ENCODE data around the gene CHMP6. TPM values are rescaled to one million over a fixed set of nuclear protein-coding genes. Genes with fewer than 3 reads are reported as not detected.

CHMP6 gene
- total RNA-seq, 1 donor, result 21.4 TPM

- Histone ChIP-seq H4K20me1 (ENCODE audit: insufficient read depth, low read length) (peaks cover 4% of the 10 kb centered on the region), H3K27me3 (ENCODE audit: insufficient read depth, low read length) (no peaks in the 10 kb centered on the region), H3K36me3 (ENCODE audit: insufficient read depth, low read length) (peaks cover 17% of the 10 kb centered on the region), H3K4me1 (ENCODE audit: insufficient read depth, low read length) (peaks cover 20% of the 10 kb centered on the region), H3K9me3 (ENCODE audit: low read depth, low read length) (no peaks in the 10 kb centered on the region), H2AFZ (ENCODE audit: low read length) (peak overlapping the region; percentile 15), H3K27ac (ENCODE audit: low read depth, low read length) (peak overlapping the region; percentile 41), H3K4me2 (ENCODE audit: insufficient read depth, low read length) (peak overlapping the region; percentile 91), H3K4me3 (ENCODE audit: insufficient read depth, low read length) (peak overlapping the region; percentile 80), H3K79me2 (ENCODE audit: insufficient read depth, low read length) (peaks cover 28% of the 10 kb centered on the region)
- peak; percentile 92 for DNase-seq (ENCODE audit: insufficient read length, low spot score, missing footprints)
- TF ChIP-seq CTCF (IDR thresholded peaks at IDR 0.05; ENCODE audit: extremely low read depth, low read depth, low read length), result no peak
Measured at GRCh38 chr17:80992948-80993624, 1.4 kb downstream of the CHMP6 start.

- no peak overlapping the region for H2AFZ ChIP-seq (ENCODE audit: low read length)
- no peaks in the 10 kb centered on the region for H3K27me3 ChIP-seq (ENCODE audit: insufficient read depth, low read length)
- TF ChIP-seq CTCF (IDR thresholded peaks at IDR 0.05; ENCODE audit: extremely low read depth, low read depth, low read length), result no peak
- peaks cover 12% of the 10 kb centered on the region for H3K4me1 ChIP-seq (ENCODE audit: insufficient read depth, low read length)
- H3K4me2 ChIP-seq (ENCODE audit: insufficient read depth, low read length), result no peak overlapping the region
- H4K20me1 ChIP-seq (ENCODE audit: insufficient read depth, low read length), result peaks cover 4% of the 10 kb centered on the region
- DNase-seq (ENCODE audit: insufficient read length, low spot score, missing footprints), result no peak
- no peak overlapping the region for H3K27ac ChIP-seq (ENCODE audit: low read depth, low read length)
- H3K4me3 ChIP-seq (ENCODE audit: insufficient read depth, low read length), result no peak overlapping the region
- peaks cover 28% of the 10 kb centered on the region for H3K79me2 ChIP-seq (ENCODE audit: insufficient read depth, low read length)
- H3K36me3 ChIP-seq (ENCODE audit: insufficient read depth, low read length), result peaks cover 32% of the 10 kb centered on the region
- no peaks in the 10 kb centered on the region for H3K9me3 ChIP-seq (ENCODE audit: low read depth, low read length)
Measured at GRCh38 chr17:80995131-80995530, 3.5 kb downstream of the CHMP6 start.

GRCh38 chr17:80996422-80997305 is 5.0 kb downstream of the CHMP6 start:
- no peak overlapping the region for H2AFZ ChIP-seq (ENCODE audit: low read length)
- TF ChIP-seq CTCF (IDR thresholded peaks at IDR 0.05; ENCODE audit: extremely low read depth, low read depth, low read length), result no peak
- no peaks in the 10 kb centered on the region for H3K27me3 ChIP-seq (ENCODE audit: insufficient read depth, low read length)
- peaks cover 7% of the 10 kb centered on the region for H3K4me1 ChIP-seq (ENCODE audit: insufficient read depth, low read length)
- no peak overlapping the region for H3K4me3 ChIP-seq (ENCODE audit: insufficient read depth, low read length)
- H3K27ac ChIP-seq (ENCODE audit: low read depth, low read length), result no peak overlapping the region
- DNase-seq (ENCODE audit: insufficient read length, low spot score, missing footprints), result peak; percentile 80
- no peaks in the 10 kb centered on the region for H3K9me3 ChIP-seq (ENCODE audit: low read depth, low read length)
- H3K4me2 ChIP-seq (ENCODE audit: insufficient read depth, low read length), result no peak overlapping the region
- H4K20me1 ChIP-seq (ENCODE audit: insufficient read depth, low read length), result peaks cover 6% of the 10 kb centered on the region
- peaks cover 32% of the 10 kb centered on the region for H3K36me3 ChIP-seq (ENCODE audit: insufficient read depth, low read length)
- H3K79me2 ChIP-seq (ENCODE audit: insufficient read depth, low read length), result peaks cover 24% of the 10 kb centered on the region
